Activated CD4-positive, alpha-beta T cell treated with anti-CD3 and anti-CD28 coated beads, Interleukin-2, amount 50 U/mL, for 48 hours (primary cell): Measurements from ENCODE around the gene CDKN2D.
"Not testable (repeated sequence)": the region's sequence is repeated elsewhere in the genome, so short reads cannot be mapped to it uniquely, and the experiment has no call there.

Experiments
- DNase-seq, 2 experiments: peaks; one replicate each; pipeline ENCODE4 v3.0.0-alpha.2; 2020

The CDKN2D gene

DNA sequence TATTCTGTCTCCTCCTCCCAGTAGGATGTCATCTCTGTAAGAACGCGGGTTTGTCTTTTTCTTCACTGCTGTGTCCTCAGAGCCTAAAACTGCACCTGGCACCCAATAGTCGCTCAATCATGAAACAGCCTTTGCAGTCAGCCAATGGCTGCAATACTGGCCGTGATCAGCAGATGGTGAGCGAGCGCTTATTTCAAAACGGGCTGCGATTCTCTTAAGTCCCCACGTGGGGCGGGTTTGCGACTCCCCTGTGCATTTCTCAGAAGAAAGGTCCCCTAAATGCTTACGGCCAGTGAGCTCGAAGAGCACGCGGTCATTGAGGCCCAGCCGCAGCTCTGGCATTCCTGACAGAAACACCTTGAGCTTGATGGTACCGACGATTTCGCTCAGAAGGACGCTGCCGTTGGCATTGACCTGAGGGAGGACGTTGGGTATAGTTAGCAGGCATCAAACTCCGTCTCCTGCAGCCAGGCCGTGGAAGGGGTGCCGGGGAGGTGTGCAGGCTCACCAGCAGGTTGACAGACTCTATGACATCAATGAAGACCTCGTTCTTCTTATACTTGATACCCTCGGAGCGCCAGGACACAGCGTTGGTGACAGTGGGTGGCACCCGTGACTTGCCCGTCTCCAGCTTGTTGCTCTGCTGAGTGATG lies 12.3 kb upstream of the CDKN2D start:
- DNase-seq = peak; percentile 95

DNA sequence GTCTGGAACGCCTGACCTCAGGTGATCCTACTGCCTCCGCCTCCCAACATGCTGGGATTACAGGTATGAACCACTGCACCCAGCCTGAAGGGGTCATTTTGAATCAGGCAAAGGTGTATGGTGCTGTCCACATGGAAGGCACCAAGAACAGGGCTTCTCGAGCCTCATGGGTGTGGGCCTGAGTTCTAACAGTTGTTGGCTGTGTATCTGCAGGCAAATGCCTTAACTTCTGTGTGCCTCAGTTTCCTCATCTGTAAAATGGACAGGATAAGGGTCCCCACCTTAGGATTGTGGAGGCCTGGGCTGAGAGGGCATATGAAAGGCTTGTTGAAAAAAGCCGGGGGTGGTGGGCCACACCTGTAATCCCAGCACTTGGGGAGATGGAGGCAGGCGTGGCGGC lies 9.2 kb upstream of the CDKN2D start:
- no peak for DNase-seq

DNA sequence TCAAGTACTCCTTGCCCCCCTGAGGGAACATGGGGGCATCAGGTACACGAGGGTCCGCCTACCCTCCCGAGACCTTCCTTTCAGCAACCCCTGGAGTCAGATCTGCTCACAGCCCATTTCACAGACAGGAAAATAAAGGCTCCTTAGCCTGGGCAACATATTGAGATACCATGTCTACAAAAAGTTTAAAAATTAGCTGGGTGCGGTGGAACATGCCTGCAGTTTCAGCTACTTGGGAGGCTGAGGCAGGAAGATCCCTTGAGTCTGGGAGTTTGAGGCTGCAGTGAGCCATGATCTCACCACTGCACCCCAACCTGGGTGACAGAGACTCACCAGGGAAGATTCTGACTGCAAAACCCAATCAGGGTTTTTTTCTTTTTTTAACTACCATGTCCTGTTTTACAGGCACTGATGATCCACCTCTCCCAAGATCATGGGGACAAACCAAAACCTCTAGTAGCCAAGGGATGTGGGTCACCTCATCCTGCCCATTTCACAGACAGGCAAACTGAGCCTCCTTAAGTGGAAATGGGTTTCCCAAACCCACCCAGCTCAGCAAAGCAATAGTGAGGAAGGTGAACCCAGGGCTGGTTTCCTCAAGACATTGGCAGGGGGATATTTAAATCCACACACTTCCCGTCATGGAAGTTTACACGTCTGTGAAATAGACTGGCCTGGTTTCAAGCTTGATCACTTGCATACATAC lies 6.4 kb upstream of the CDKN2D start:
- no peak for DNase-seq

DNA sequence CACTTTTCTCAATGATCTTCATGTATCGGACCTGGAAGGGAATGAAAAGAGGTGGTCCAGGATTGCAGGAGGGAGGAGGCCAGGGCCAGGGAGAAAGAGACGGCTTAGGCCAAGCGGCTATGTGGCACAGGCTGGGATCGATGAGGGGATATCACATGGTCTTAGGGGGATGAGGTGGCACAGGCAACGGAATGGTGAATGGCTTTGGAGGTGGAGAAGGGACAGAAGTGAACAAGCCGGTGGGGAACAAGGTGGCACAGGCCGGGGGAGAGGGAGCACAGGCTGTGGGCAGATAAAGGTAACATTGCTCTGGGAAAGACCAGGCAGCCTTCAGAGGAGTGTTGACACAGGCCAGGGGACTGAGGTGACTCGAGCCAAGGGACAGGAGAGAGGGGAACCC lies 5.7 kb upstream of the CDKN2D start:
- no peak for DNase-seq

DNA sequence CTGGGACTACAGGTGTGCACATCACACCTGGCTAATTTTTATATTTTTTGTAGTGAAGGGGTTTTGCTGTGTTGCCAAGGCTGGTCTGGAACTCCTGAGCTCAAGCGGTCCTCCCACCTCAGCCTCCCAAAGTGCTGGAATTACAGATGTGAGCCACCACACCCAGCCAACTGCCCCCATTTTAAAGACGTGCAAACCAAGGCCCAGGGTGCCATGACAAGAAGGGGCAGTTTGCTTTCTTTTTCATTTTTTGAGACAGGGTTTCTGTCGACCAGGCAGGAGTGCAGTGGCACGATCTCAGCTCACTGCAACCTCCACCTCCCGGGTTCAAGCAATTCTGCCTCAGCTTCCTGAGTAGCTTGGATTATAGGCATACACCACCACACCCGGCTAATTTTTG lies 5.0 kb upstream of the CDKN2D start:
- not testable (repeated sequence) for DNase-seq

DNA sequence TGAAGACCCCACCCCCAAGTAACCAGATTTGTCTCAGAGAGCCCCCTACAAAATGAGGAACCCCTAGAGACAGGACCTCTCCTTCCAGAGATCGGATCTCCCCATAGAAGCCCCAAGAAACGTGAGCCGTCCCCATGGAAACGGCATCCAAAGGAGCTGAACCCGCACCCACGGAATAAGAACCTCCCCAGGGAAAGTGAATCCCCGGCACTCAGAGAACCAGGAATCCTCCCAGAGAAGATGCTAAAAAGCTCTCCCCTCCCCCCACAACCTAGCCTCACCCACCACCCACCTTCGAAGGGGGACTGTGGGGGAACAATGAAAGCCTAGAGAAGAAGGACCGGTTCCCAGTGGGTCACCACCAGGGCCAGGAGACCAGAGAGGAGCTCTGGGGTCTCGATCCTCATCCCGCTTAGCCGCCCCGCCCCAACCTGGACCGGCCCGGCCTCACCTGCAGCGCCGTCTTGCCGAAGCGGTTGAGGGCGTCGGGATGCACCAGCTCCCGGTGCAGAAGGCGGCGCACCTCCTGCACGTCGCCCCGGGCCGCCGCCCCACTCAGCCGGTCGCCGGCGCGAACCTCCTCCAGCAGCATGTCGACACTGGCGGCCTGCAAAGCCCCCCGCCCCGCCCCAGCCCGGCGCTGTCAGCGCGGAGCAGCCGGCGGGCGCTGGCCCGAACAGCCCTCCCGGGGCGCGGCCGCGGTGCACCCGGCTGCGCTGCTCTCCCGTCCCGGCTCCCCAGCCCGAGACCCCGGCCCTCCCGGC lies 535 bp downstream of the CDKN2D start:
- DNase-seq = peak; percentile 59 to 61

DNA sequence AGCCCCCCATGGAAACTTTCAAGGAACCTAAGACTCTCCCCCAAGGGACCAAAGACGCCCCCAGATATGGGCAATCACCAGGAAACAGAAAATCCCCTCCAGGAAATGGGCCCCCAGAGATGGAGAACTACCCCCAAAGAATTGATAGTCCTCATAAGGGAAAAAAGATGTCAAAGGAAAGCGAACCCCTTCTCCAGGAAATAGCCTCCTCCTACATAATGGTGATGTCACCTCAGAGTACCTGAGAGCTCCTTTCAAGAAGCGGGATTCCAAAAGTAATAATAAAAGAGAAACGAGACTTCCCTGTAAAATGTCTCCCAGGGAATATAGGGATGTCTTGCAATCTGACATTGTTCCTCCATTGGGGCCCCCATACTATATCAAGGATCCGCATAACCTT lies 1.1 kb downstream of the CDKN2D start:
- DNase-seq = no peak

DNA sequence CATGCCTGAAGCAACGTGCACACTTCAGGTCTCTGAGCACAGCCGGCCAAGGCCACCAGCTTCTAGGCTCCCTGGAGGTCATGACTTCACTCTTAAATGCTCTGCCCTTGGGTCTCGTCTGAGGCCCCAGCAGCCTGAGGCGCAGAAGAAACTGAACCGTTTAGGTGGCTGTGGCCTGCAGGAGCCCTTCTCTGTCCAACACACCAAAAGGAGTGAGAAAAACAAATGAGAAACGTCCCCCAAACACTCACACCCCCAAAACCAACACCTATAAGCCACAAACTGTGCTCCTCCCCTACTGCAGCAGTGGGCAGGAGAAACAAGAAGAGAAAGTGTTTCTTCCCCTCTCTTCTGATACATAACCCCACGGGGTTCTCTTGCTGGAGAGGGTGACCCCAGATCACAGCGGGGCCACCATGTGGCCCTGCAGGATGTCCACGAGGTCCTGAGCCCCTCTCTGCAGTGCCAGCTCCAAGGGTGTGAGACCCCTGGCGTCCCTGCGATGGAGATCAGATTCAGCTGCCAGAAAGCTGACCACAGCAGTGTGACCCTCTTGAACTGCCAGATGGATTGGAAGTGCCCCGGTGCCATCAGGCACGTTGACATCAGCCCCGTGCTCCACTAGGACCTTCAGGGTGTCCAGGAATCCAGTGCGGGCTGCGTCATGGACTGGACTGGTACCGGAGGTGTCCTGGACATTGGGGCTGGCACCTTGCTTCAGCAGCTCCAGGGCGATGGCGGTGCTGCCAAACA lies 1.9 kb downstream of the CDKN2D start:
- peak; percentile 56 to 62 for DNase-seq

DNA sequence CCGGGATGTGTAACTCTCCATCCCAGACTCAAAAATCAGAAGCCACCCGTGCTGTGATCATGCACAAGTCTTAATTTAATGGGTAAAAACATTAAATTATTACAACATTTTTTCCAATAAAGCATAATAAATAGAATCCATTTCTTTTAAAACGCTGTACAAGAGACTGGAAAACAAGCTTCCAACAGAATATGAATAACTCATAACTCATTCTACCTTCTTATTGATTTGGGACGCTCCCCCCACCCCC lies 2.4 kb downstream of the CDKN2D start:
- no peak for DNase-seq

DNA sequence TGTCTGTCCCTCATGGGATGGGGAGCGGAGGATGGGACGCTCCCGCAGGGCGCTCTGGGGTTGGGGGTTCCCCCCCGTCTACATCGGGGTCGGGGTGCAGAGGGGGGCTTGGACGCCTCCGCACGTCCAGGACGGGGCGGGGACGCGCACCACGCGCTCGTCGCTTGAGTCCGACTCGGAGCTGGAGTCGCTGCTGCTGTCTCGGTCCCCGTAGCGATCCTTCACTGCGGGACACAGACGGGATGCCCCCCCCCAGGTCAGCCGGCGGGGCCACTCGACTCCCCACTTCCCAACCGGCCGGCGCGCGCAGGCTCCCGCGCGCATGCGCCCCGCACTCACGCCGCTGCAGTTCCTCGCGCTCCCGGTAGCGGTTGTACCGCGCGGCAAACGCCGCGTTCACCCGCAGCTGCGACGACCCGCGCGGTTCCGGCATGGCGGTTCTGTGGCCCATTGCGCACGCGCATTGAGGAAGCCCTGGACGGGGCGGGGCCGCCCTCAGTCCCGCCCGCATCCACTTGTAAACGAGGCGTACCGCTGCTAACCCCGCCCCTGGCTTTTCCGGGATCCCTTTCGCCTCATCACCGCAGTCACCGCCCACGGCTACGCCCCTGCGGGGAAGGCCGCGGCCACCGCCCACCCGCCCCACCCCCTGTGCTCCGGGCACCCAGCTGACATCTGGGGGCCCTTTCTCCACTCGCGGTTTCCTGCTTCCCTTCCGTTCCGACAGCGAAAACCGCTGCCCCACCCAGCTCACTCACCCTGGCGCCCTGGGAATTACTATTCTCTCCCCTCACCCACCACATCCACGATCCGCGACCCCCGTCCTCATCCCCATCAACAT lies 3.0 kb downstream of the CDKN2D start, which contains the start of gene KRI1:
KRI1 (minus strand) TSS at position 444 of the 841 bp plus-strand sequence; CDS start at position 433, 11 bp downstream.
- peak; percentile 99 for DNase-seq

DNA sequence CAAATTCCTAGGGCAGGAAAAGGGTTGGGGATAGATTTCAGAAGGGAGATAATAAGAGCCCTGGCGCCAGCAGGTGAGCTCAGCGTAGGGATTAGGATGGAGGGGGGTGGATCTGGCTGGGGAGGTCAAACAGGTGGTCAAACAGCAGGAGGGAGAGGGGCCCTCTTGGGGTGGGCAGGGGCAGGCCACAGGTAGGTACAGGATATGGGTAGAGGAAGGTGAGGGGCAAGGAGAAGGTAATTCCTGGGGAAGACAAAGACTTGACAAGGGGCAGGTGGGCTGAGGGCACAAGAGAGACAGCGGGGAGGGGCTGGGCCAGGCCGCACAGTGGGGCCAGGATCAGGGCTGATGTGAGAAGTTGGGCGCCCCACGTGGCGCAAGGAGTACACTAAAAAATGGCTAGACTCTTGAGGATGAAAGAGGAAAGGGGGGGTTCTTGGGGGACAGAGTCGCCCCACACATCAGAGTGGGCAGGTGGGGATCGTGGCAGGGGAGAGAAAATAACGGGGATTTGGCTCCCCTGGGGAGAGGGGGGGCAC lies 3.7 kb downstream of the CDKN2D start:
- peak; percentile 60 to 69 for DNase-seq

DNA sequence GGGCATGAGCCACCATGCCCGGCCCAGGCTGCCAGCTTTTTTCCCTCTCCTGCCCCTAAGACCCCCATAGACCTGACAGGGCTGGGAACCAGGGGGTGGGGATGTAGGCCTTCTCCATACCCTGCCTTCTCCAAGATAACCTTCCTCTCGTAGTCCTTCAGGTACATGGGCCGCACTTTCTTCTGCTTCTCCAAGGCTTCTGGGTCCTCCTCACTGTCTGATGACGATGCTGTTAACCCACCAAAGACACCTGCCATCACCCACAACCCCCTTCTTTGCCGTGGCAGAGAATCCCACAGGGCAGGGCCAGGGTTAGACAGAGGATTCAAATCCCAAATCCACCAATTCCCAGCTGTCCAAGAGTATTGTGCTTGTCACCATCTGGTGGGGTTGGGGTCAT lies 6.2 kb downstream of the CDKN2D start:
- no peak for DNase-seq

DNA sequence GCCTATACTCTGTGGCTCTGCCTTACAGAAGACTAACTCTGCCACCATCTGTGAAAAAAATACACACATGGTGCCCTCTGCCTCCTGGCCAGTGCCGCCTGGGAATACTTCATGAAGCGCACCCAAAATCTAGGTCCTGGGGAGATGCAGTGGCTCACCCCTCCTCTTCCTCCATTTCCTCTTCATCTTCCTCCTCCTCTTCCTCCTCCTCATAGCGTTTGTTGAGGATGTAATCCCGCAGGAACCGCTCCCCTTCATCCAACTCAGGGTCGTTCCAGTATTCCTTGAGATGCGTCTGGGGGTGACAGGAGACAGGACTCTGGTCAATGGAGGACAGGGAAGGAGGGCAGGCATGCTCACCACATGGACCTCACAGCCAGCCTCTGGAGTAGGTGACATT lies 8.6 kb downstream of the CDKN2D start:
- DNase-seq = no peak

DNA sequence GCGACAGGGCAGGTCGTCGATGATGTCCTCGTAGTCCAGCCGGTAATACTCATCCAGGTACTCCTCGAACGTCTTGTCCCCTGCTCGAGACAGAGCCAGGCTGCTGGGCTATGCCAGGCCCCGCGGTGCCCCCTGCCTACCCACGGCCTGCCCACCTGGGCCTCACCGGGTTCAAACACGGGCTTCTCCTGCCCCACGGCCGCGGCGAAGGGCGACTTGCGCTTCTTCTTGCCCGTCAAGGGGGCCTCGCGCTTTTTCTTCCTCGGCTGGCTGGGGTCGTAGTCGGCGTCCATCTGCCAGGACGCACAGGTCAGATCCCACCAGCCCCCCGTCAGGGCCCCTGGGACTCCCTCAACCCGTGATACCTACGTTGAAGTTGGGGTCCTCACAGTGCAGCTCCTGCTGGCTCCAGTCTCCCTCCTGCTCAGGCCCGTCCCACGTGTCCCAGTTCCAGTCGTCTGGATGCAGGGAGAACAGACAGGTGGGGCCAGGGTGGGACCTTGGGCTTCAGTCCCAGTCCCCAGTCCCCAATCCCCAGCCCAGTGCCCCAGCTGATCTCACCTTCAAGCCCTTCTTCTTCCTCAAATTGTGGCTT lies 11.1 kb downstream of the CDKN2D start:
- DNase-seq = no peak

DNA sequence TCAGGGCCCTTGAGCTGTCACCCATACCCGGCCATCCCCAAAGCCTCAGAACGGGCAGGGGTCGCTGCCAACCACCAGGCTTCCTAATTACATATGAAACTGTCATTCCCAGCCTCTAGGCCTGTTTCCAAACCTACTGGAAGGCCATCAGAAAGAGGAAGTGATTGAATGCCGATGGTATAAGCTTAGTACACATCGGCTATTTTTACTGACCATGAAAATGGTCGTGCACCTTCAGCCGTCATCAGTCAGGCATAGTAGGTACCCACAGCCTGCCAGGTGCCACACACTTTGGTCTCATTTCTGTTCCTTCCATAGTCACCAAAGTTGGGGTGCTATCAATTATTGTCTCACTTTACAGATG lies 13.2 kb downstream of the CDKN2D start:
- no peak for DNase-seq

DNA sequence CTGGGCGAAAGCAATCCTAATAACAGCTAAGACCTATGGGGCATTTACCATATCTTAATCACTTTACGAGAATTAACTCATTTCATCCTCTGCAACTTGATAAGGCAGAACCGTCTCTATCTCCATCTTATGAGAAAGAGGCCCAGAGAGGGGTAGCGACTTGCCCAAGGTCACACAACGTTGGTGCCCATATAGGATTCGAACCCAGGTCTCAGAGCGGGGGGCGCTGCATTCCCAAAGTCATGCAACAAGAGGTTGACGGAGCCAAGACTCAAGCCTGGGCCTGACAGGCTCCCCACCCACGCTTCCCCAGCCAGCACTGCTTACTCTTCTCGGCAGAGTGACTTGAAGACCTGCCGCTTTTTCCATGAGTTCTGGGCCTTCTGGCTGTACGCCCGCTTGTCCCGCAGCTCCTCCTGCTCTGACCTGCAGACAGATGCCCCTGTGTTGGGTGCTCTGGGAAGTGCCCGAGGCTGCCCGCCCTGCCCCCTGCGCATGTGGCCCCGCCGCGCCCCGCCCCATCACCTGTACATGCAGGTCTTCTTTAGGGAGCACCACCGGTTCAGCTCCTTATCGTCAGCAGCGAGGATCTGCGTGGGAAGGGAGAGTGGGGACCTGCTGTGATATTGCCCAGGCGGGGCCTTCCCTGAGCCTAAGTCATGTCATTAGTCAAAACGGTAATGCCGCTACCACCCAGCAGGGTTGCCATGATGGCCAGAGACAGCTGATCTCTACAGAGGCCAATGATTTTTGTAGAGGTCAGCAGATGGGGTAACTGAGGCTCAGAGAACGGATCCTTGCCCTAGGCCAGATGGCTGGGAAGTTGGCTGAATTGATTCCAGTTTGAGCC lies 13.8 kb downstream of the CDKN2D start:
- DNase-seq = peak in 1 of 2 experiments; percentile 26

DNA sequence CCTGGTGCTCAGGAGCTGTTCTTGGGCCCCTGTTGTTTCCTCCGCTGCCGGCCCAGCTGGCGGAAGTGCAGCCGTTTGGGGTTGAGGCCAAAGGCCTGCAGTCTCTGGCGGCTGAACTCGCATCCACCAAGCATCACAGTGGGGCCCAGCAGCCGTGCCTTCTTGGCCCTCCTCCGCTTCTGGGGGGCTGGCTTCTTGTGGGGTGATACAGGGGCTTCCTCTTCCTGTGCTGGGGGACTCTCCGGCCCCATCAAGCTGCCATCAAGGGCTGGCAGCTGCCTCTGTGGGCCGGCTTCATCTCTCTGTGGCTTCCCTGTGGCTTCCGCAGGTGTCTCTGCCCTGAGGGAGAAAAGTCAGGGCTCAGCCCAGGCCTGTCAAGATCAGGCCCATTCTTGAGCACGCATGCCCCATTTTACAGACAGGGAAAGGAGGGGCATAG lies 14.8 kb downstream of the CDKN2D start:
- peak in 1 of 2 experiments; percentile 48 for DNase-seq

DNA sequence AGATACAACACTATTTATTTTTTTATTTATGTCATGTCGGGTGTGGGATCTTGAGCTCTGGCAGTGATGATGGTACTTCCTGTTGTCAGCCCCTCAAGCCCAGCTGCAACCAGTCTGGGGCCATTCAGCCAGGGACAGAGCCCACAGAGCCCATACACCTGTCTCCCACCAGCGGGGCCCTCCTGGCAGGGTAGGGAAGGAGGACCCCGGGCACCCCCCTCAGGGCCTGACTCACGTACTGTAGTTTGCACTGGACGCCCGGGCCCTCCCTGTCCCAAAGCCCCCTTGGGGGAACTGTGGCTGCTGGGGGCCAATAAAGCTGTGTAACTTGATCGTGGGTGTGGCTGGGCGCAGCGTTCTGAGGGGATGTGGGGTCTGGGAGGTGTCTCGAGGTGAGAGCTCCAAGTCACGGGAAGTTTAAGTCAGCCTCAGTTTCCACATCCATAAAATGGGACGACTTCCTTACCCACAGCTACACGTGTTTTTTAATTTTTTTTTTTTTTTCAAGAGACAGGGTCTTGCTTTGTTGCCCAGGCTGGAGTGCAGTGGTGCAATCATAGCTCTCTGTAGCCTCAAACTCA lies 15.6 kb downstream of the CDKN2D start:
- no peak for DNase-seq

DNA sequence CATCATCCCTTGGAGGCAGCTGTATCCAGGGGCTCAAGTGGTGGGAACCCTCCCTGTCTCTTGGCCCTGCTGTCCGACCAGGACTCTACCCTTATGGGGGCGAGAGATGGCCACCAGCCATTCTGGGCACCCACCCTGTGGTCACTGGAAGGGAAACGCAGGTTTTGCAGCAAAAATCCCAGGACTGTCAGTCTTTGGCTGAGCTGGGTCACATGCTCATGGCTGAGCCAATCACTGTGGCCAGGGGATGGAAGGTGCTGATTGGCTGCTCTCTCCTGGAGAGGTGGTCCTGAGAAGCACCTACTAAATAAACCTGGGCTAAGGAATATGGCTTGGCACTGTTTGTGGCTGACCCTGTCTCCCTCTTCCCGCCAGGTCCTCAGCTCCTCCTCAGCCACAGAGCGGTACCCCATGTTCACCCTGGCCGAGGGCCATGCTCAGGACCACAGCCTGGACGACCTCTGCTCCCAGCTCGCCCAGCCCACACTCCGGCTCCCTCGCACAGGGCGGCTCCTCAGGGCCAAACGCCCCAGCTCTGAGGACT lies 16.2 kb downstream of the CDKN2D start:
- peak in 1 of 2 experiments; percentile 51 for DNase-seq

DNA sequence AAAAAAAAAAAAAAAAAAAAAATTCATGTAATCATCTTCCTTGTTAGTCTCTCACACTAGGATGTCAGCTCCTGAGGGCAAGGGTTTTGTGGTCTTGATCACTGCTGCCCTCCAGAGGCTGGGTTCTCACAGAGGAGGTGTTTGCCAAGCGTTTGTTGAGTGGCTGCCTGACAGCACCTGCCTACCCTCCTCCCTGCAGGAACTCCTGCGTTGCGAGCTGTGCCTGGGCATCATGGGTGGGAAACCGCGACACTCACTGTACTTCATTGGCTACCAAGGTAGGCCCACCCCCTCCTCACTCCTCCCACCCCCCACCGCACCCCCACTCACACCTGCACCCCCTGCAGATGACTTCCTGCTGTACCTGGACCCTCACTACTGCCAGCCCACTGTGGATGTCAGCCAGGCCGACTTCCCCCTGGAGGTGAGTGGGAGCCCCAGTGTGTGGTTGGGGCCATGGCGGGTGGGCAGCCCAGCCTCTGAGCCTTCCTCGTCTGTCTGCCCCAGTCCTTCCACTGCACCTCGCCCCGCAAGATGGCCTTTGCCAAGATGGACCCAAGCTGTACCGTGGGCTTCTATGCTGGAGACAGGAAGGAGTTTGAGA lies 17.0 kb downstream of the CDKN2D start:
- DNase-seq = peak in 1 of 2 experiments; percentile 61
